BLaER1 treated with 17β-estradiol and CSF1 and Interleukin-3, amounts not matched to agents 10 nM and 100 nM (cell line): ENCODE data around the gene ZNF385C.

Experiments
- H3K27ac ChIP-seq, 11 experiments: shearing (Covaris generic); formaldehyde crosslinking; 2 replicates each; pipeline ENCODE4 v1.8.1; 2022
- H3K27me3 ChIP-seq, 11 experiments: shearing (Covaris generic); formaldehyde crosslinking; 2 replicates each; pipeline ENCODE4 v1.8.1; 2022
- H3K36me3 ChIP-seq, 11 experiments: shearing (Covaris generic); formaldehyde crosslinking; 2 replicates each; pipeline ENCODE4 v1.8.1; 2022
- H3K4me1 ChIP-seq, 10 experiments: shearing (Covaris generic); formaldehyde crosslinking; 2 replicates each; pipeline ENCODE4 v1.8.1; 2022
- H3K4me2 ChIP-seq, 11 experiments: shearing (Covaris generic); formaldehyde crosslinking; 2 replicates each; pipeline ENCODE4 v1.8.1; 2022
- H3K4me3 ChIP-seq, 10 experiments: shearing (Covaris generic); formaldehyde crosslinking; 2 replicates each; pipeline ENCODE4 v1.8.1; 2022
- H3K9ac ChIP-seq, 11 experiments: shearing (Covaris generic); formaldehyde crosslinking; 2 replicates each; pipeline ENCODE4 v1.8.1; 2022
- H3K9me3 ChIP-seq, 11 experiments: shearing (Covaris generic); formaldehyde crosslinking; replicated peaks in 1 of 11; 2 replicates each; pipeline ENCODE4 v1.8.1; 2022
- H4K20me1 ChIP-seq, 11 experiments: shearing (Covaris generic); formaldehyde crosslinking; 2 replicates each; pipeline ENCODE4 v1.8.1; 2022
- Cebpa-rat ChIP-seq, 11 experiments: shearing (Covaris generic); IDR thresholded peaks; 2 replicates each; pipeline ENCODE4 v1.8.1; 2022

The ZNF385C gene

DNA sequence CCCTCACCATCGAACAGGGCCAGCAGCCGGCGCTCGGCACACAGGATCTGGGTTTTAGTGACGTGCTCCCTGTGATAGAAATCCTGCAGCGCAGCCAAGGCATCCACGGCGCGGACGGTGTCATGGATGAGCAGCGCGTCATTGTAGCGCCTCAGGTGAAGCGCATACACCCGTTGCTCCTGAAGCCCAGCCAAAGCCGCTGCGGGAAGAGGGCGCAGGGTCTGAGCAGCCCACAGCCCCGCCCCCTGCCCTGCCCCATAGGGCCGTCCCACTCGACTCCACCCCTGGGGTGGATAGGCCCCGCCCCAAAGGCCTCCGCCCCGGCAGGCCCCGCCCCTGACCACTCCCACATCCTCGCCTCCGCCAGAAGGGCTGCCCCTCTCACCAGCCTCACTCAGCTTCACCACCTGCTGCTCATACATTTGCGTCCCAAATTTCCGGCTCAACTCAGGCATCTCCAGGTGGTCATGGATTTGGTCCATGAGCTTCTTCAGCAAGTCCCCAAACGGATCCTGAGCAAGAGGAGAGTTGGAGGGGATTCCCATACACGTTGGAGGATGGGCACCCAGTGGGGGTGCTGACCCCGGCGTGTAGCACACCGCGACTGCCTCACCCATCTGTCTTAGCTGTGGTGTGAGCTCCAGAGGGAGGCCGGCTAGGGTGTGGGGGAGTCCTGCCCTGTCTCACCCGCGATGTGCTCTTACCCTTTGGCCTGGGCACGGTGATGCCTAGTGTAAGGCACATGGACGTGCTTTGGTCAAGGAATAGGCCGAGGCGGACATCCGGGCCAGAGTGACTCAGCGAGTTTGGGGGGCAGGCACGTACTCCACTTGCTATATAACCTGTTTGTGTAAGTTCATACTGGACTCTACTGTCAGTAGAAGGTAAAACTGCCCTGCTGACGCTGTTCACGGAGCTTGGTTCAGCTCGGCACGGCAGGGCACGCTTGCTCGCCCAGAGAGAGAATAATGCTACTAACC, 9.6 kb upstream of the ZNF385C start:
- Histone ChIP-seq H3K4me1 (peaks cover 30 to 44% (median 37%) of the 10 kb centered on the region in 10 experiments), H3K9me3 (no peaks in the 10 kb centered on the region), H3K9ac (peak overlapping the region in 5 of 11 experiments; percentile 42 to 55 (median 43); a peak in 4 of 22 replicates), H3K27ac (peak overlapping the region in 2 of 11 experiments; percentile 20 to 22; a peak in 1 of 22 replicates), H3K36me3 (peaks cover 0 to 23% (median 0%) of the 10 kb centered on the region in 11 experiments; a peak in 4 of 22 replicates), H3K27me3 (no peaks in the 10 kb centered on the region), H4K20me1 (no peaks in the 10 kb centered on the region; a peak in 1 of 22 replicates), H3K4me3 (peak overlapping the region in 8 of 10 experiments; percentile 45 to 66 (median 51); a peak in 14 of 20 replicates), H3K4me2 (peak overlapping the region; percentile 56 to 87 (median 76))
- no peak for TF ChIP-seq Cebpa-rat (IDR thresholded peaks at IDR 0.05)

DNA sequence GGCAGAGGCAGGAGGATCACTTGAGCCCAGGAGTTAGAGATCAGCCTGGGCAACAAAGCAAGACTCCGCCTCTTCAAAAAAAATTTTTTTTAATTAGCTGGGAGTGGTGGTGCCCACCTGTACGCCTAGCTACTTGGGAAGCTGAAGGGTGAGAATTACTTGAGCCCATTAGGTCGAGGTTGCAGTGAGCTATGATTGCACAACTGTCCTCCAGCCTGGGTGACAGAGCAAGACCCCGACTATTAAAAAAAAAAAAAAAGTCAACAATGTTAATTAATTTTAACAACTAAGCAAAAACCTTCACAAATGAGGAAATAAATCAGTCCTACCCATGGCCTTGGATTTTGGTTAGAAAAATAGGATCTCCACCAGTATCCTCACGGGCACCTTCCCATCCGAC, 8.9 kb upstream of the ZNF385C start:
- H4K20me1 ChIP-seq: no peaks in the 10 kb centered on the region; a peak in 1 of 22 replicates
- H3K36me3 ChIP-seq: peaks cover 0 to 23% (median 0%) of the 10 kb centered on the region in 11 experiments; a peak in 3 of 22 replicates
- peaks cover 28 to 43% (median 35%) of the 10 kb centered on the region in 10 experiments for H3K4me1 ChIP-seq
- H3K4me3 ChIP-seq: peak overlapping the region in 8 of 10 experiments; percentile 45 to 66 (median 51); a peak in 12 of 20 replicates
- H3K4me2 ChIP-seq: peak overlapping the region; percentile 56 to 87 (median 76); a peak in 21 of 22 replicates
- 0 out of 22 replicates have a peak, but pooled peaks of 2 of the 11 experiments have one; percentile 18 to 20 for TF ChIP-seq Cebpa-rat (IDR thresholded peaks at IDR 0.05)
- peak overlapping the region in 4 of 11 experiments; percentile 42 to 55 (median 43); a peak in 3 of 22 replicates for H3K9ac ChIP-seq
- no peaks in the 10 kb centered on the region for H3K27me3 ChIP-seq
- H3K27ac ChIP-seq: no peak overlapping the region
- H3K9me3 ChIP-seq: no peaks in the 10 kb centered on the region

DNA sequence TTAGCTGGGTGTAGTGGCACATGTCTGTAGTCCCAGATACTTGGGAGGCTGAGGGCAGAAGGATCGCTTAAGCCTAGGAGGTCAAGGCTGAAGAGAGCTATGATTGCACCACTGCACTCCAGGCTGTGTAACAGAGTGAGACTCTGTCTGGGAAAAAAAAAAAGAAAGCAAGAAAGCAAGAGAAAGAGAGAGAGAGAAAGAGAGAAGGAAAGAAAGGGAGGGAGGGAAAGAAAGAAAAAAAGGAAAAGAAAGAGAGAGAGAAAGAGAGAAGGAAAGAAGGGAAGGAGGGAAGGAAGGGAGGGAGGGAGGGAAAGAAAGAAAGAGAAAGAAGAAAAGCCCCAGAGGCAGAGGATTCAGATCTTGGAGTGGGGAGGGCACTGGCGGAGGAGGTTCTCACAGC, 7.7 kb upstream of the ZNF385C start:
- no peak overlapping the region for H3K4me3 ChIP-seq
- no peaks in the 10 kb centered on the region; a peak in 1 of 22 replicates for H4K20me1 ChIP-seq
- TF ChIP-seq Cebpa-rat (IDR thresholded peaks at IDR 0.05): no peak
- H3K4me2 ChIP-seq: no peak overlapping the region
- no peak overlapping the region for H3K9ac ChIP-seq
- peaks cover 20 to 40% (median 31%) of the 10 kb centered on the region in 10 experiments for H3K4me1 ChIP-seq
- peaks cover 0 to 23% (median 0%) of the 10 kb centered on the region in 11 experiments; a peak in 3 of 22 replicates for H3K36me3 ChIP-seq
- no peak overlapping the region for H3K27ac ChIP-seq
- no peaks in the 10 kb centered on the region for H3K9me3 ChIP-seq
- H3K27me3 ChIP-seq: no peaks in the 10 kb centered on the region

DNA sequence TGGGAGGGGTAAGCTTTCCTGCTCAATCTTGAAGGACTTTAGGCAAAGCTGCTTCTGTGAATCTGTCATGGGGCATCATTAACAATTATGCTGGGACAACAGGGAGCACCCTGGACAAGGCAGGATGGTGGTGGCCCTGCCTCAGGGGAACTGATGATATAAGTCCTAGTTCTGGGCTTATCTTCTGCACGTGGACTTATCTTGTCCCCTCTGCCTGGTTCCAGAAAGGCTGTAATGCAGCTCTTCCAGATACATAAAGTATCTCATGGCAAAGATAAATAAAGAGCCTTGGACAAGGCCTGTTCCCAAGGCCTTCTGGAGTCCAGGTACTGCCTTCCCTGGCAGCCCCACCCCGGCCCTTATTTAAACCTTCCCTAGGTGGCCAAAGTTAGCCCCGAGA, 6.0 kb upstream of the ZNF385C start:
- no peak for TF ChIP-seq Cebpa-rat (IDR thresholded peaks at IDR 0.05)

DNA sequence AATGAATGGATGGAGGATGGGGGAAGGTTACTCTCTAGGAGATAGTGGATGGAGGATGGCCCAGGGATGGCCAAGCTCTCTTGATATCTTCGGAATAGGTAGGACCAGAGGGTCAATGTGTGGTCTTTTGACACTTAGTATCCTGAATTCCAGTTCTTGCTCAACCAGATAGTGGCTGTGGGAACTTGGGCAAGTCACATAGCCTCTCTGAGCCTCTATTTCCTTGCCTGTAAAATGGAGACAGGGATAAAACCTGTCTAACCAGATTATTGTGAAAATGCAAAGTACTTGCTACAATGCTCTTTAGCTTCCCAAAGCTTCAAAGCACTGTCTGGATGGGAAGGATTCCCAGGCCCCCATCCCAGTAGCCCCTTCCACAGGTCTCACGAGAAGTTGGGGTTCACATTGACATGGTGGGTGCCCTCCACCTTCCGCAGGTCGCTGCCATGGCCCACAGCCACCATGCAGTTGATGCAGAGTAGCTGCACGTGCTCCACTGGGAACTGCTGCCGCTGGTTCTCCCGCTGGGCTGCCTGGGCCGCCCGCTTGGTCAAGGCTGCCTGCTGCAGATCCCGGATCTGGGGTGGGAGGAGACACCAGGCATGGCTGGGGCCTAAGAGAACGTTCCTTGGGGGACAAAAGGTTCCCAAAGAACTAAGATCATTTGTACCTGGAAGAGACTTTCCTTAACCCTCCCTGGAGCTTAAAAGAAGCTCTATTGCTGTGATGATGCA, 5.1 kb upstream of the ZNF385C start:
- no peak for TF ChIP-seq Cebpa-rat (IDR thresholded peaks at IDR 0.05)
- no peak overlapping the region for H3K27ac ChIP-seq
- no peak overlapping the region for H3K9ac ChIP-seq
- H3K27me3 ChIP-seq: peaks cover 0 to 10% (median 0%) of the 10 kb centered on the region in 11 experiments; a peak in 6 of 22 replicates
- no peaks in the 10 kb centered on the region for H3K9me3 ChIP-seq
- H3K36me3 ChIP-seq: peaks cover 0 to 17% (median 0%) of the 10 kb centered on the region in 11 experiments; a peak in 3 of 22 replicates
- no peaks in the 10 kb centered on the region; a peak in 1 of 22 replicates for H4K20me1 ChIP-seq
- no peak overlapping the region for H3K4me3 ChIP-seq
- H3K4me1 ChIP-seq: peaks cover 13 to 30% (median 24%) of the 10 kb centered on the region in 10 experiments
- H3K4me2 ChIP-seq: no peak overlapping the region

More for the DNA sequence above, 6.0 kb upstream of the ZNF385C start:
- Histone ChIP-seq H4K20me1 (no peaks in the 10 kb centered on the region; a peak in 1 of 22 replicates), H3K9me3 (no peaks in the 10 kb centered on the region), H3K4me2 (no peak overlapping the region), H3K27me3 (peaks cover 0 to 2% (median 0%) of the 10 kb centered on the region in 11 experiments; a peak in 1 of 22 replicates), H3K36me3 (peaks cover 0 to 23% (median 0%) of the 10 kb centered on the region in 11 experiments; a peak in 3 of 22 replicates), H3K9ac (no peak overlapping the region), H3K27ac (no peak overlapping the region), H3K4me1 (peaks cover 13 to 32% (median 24%) of the 10 kb centered on the region in 10 experiments), H3K4me3 (no peak overlapping the region)

DNA sequence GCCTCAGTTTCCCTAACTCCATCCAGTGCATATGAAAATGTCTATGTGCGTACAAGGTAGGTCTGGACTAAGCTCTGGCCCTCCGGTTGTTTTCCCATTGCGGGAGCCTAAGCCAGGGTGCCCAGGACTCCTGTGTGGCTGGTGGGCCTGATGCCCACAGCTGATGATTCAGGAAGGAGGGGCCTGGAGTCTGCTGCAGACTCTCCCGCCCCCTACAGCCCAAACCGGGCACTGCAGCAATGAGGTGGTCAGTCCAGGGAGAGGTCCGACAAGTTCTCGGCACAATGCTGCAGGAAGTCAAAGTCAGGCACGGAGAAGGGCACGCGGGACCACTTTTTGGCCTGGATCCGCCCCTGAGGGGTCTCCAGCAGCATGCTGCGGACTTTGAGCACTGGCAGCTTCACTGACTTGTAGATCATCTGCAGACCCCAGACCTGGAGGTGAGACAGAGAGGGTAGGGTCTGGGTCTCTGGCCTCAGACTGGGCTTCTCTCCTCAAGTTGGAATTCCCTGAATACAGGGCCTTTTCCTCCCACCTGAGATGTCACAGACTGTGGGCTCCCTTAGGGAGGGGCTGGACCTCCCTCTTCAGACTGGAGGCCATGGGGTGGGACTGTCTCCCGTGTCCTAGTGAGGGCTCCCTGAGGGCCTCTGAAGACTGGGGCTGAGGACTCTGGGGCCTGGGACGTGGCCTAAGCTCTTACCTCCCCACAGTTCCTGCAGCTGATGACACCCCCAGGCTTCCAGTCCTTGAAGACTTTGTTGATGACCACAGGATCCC, 3.4 kb upstream of the ZNF385C start:
- Histone ChIP-seq H4K20me1 (0 out of 22 replicates have a peak, but pooled peaks cover 0 to 7% (median 0%) of the 10 kb centered on the region in 11 experiments), H3K27ac (no peak overlapping the region), H3K4me3 (no peak overlapping the region), H3K9ac (peak overlapping the region in 3 of 11 experiments; percentile 39 to 50 (median 45); a peak in 4 of 22 replicates), H3K4me2 (peak overlapping the region; percentile 28 to 77 (median 55); a peak in 20 of 22 replicates), H3K9me3 (no peaks in the 10 kb centered on the region), H3K36me3 (peaks cover 0 to 17% (median 0%) of the 10 kb centered on the region in 11 experiments; a peak in 3 of 22 replicates), H3K27me3 (peaks cover 16 to 27% (median 16%) of the 10 kb centered on the region in 11 experiments), H3K4me1 (peaks cover 8 to 27% (median 23%) of the 10 kb centered on the region in 10 experiments)
- no peak for TF ChIP-seq Cebpa-rat (IDR thresholded peaks at IDR 0.05)

DNA sequence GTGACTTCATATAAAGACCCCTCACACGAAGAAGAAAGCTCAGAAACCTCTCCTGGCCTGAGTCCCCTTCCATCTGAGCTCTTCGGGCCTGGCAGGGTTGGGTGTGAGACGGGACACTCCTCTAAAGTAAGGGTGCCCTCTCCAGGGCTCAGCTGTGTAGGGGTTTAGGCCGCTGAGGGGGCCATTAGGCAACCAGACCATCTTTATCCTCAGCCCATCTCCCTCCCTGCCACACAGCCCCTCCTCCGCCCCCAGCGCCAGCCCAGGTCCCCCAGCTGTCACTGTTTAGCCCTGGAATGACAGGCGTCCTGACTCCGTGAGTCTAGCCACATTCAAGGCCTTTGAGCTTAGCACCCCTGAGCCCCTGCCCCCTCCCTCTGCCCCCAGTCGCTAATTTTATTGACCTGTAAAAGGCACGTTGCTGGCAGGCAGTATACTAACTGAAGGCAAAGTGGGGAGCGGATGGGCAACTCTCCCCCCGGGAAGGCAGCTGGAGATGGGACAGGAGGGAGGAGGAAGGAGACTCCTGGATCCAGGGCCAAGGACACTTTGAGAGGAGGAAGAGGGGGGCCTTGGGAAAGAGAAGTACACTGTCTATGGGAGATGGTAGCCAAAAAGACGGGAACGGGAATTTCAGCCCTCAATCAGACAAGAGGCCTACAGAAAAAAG, 592 bp upstream of the ZNF385C start:
- no peak overlapping the region for H3K9ac ChIP-seq
- TF ChIP-seq Cebpa-rat (IDR thresholded peaks at IDR 0.05): no peak
- no peak overlapping the region; a peak in 1 of 22 replicates for H3K4me2 ChIP-seq
- H3K4me1 ChIP-seq: peaks cover 4 to 39% (median 33%) of the 10 kb centered on the region in 10 experiments; a peak in 19 of 20 replicates
- H3K9me3 ChIP-seq: no peaks in the 10 kb centered on the region
- no peak overlapping the region for H3K4me3 ChIP-seq
- H3K36me3 ChIP-seq: peaks cover 0 to 8% (median 0%) of the 10 kb centered on the region in 11 experiments; a peak in 3 of 22 replicates
- H3K27ac ChIP-seq: no peak overlapping the region
- 0 out of 22 replicates have a peak, but pooled peaks cover 0 to 7% (median 0%) of the 10 kb centered on the region in 11 experiments for H4K20me1 ChIP-seq
- H3K27me3 ChIP-seq: peaks cover 19 to 31% (median 21%) of the 10 kb centered on the region in 11 experiments
